A549 (cell line): ENCODE measurements around the gene CACNA1C. TPM values are rescaled to one million over a fixed set of nuclear protein-coding genes. Genes with fewer than 3 reads are reported as not detected.

Experiments used
- ATAC-seq, 2 experiments: fragments of 200-7000 bp in 1 of 2; fragments of >200 bp in 1 of 2; cut with Nextera tagmentation in 1 of 2; cut with Tn5 transposase in 1 of 2; 3 replicates each; pipeline versions ENCODE4 v1.8.0 to v1.9.1; 2018 to 2020; ENCODE audit warnings: mild to moderate bottlenecking in 1 of 2, moderate library complexity in 1 of 2
- CTCF ChIA-PET: fragments of 300-600 bp; sonication (Branson Sonifier 250); formaldehyde crosslinking; extraction: SDS; loops from one replicate; lab custom pipeline; 2021; ENCODE audit warnings: antibody characterized with exemption, inconsistent platforms; lab: Yijun Ruan, JAX
- POLR2A ChIA-PET: fragments of 350-600 bp; formaldehyde crosslinking; extraction: SDS; loops from one replicate; lab custom pipeline; 2021; ENCODE audit warnings: antibody characterized with exemption, inconsistent platforms; lab: Yijun Ruan, JAX
- DNase-seq, 2 experiments: peaks; one replicate each; pipeline versions ENCODE4 v3.0.0 to v3.0.0-alpha.2; 2011 to 2016; ENCODE audit warnings: low read depth in 1 of 2, low spot score in 1 of 2
- FAIRE-seq: peaks from 2 replicates; lab custom pipeline; 2011; peaks lifted over from hg19 to GRCh38; lab: Jason Lieb, UNC
- H3K27ac ChIP-seq, 2 experiments: fragments of >200 bp; sonication (Bioruptor Twin); formaldehyde crosslinking; 3 replicates each; pipeline ENCODE4 v1.5.1; 2016 to 2017
- H3K4me1 ChIP-seq: fragments of >200 bp; sonication (Bioruptor Twin); formaldehyde crosslinking; 3 replicates; pipeline ENCODE4 v1.6.1; 2016
- H3K4me2 ChIP-seq: fragments of >200 bp; sonication (Bioruptor Twin); formaldehyde crosslinking; 3 replicates; pipeline ENCODE4 v1.6.1; 2016
- H3K4me3 ChIP-seq: fragments of >200 bp; sonication (Bioruptor Twin); formaldehyde crosslinking; 3 replicates; pipeline ENCODE4 v1.5.1; 2016
- H3K9me3 ChIP-seq: fragments of >200 bp; sonication (Bioruptor Twin); formaldehyde crosslinking; 3 replicates; pipeline ENCODE4 v1.6.1; 2016
- ATOH8 ChIP-seq: fragments of 250-450 bp; sonication (Bioruptor Pico); IDR thresholded peaks from 2 replicates; pipeline ENCODE4 v1.5.0; 2020; ENCODE audit warnings: low read depth, mild to moderate bottlenecking, moderate library complexity
- CHD4 ChIP-seq: fragments of 200-600 bp; sonication (generic); IDR thresholded peaks from 2 replicates; pipeline ENCODE4 v1.6.1; 2016; ENCODE audit warnings: antibody characterized with exemption, mild to moderate bottlenecking, borderline replicate concordance
- CTCF ChIP-seq: fragments of >200 bp; sonication (Bioruptor Twin); formaldehyde crosslinking; IDR thresholded peaks from 3 replicates; pipeline ENCODE4 v1.5.1; 2016
- ESRRA ChIP-seq: fragments of 150-350 bp; IDR thresholded peaks from 2 replicates; pipeline ENCODE4 v1.6.1; 2014; ENCODE audit warnings: mild to moderate bottlenecking, low read length, borderline replicate concordance
- GATA3 ChIP-seq: IDR thresholded peaks from 2 replicates; pipeline ENCODE4 v1.6.1; 2012; ENCODE audit warnings: borderline replicate concordance
- HES2 ChIP-seq: fragments of >200 bp; sonication (Bioruptor Twin); formaldehyde crosslinking; IDR thresholded peaks from 2 replicates; pipeline ENCODE4 v1.6.1; 2016
- KDM1A ChIP-seq: fragments of 200-600 bp; sonication (generic); IDR thresholded peaks from 2 replicates; pipeline ENCODE4 v1.6.1; 2016; ENCODE audit warnings: low read depth, mild to moderate bottlenecking
- KDM5A ChIP-seq: fragments of 200-600 bp; sonication (generic); IDR thresholded peaks from 2 replicates; pipeline ENCODE4 v1.6.1; 2016; ENCODE audit warnings: antibody characterized with exemption, mild to moderate bottlenecking
- MAZ ChIP-seq: fragments of 150-350 bp; IDR thresholded peaks from 2 replicates; pipeline ENCODE4 v1.6.1; 2014; ENCODE audit warnings: antibody characterized with exemption, low read depth, low read length, borderline replicate concordance
- MYC ChIP-seq: IDR thresholded peaks from 2 replicates; pipeline ENCODE4 v1.6.1; 2012; ENCODE audit warnings: mild to moderate bottlenecking, inconsistent platforms, low read length, improper control_type of control experiment, borderline replicate concordance
- NR3C1 ChIP-seq: fragments of >200 bp; sonication (Bioruptor Twin); formaldehyde crosslinking; IDR thresholded peaks from 3 replicates; pipeline ENCODE4 v1.6.1; 2017
- PHF8 ChIP-seq: fragments of 200-600 bp; sonication (generic); IDR thresholded peaks from 2 replicates; pipeline ENCODE4 v1.6.1; 2016; ENCODE audit warnings: low read depth, mild to moderate bottlenecking, antibody characterized with exemption, moderate library complexity, borderline replicate concordance
- RARB ChIP-seq: fragments of 250-450 bp; sonication (Bioruptor Pico); IDR thresholded peaks from 2 replicates; pipeline ENCODE4 v1.8.0; 2021; ENCODE audit warnings: mild to moderate bottlenecking, moderate library complexity
- RCOR1 ChIP-seq: fragments of 150-350 bp; IDR thresholded peaks from 2 replicates; pipeline ENCODE4 v1.6.1; 2014; ENCODE audit warnings: antibody characterized with exemption, low read length, low read depth
- RNF2 ChIP-seq: fragments of 200-600 bp; sonication (generic); IDR thresholded peaks from 2 replicates; pipeline ENCODE4 v1.6.1; 2016; ENCODE audit warnings: low read depth, mild to moderate bottlenecking, antibody characterized with exemption, moderate library complexity, borderline replicate concordance
- SMC3 ChIP-seq: fragments of >200 bp; sonication (Bioruptor Twin); formaldehyde crosslinking; IDR thresholded peaks from 3 replicates; pipeline ENCODE4 v1.6.1; 2018; ENCODE audit warnings: inconsistent platforms
- TFCP2L1 ChIP-seq: fragments of 250-450 bp; sonication (Bioruptor Pico); IDR thresholded peaks from 2 replicates; pipeline ENCODE4 v1.5.0; 2021; ENCODE audit warnings: mild to moderate bottlenecking
- ZC3H11A ChIP-seq: fragments of 450-650 bp; IDR thresholded peaks from 2 replicates; pipeline ENCODE4 v1.6.1; 2014; ENCODE audit warnings: antibody characterized with exemption, mild to moderate bottlenecking
- WGBS: methylation state at CpG from one replicate; pipeline ENCODE4 v1.1.6; 2017; ENCODE audit errors: missing lambda C conversion rate; 5-methylcytosine and 5-hydroxymethylcytosine counted together
- polyA plus RNA-seq, 4 experiments: library from polyadenylated mRNA; depleted of rRNA in 3 of 4; stranded (reverse); fragments of >200 nt; fragmentation: RNase III in 1 of 4; extraction: RNeasy Plus Mini Kit Qiagen cat#74134 plus additional on column Dnase treatment in 1 of 4; gene quantifications; 2 replicates in 3 of 4; 3 replicates in 1 of 4; pipeline ENCODE4 v1.2.3, GENCODE V29; 2011 to 2017

Gene CACNA1C
- polyA plus RNA-seq, 2 of the 4 experiments (the other 2 are of a cell fraction): not detected

- TF ChIP-seq ESRRA: no peak
- no peak for TF ChIP-seq RCOR1
- TF ChIP-seq GATA3: no peak
- TF ChIP-seq ZC3H11A: no peak
- no peak for TF ChIP-seq PHF8
- TF ChIP-seq SMC3: no peak
- no peak for TF ChIP-seq KDM5A
Observed at GRCh38 chr12:2697057-2697800, 644.4 kb downstream of the CACNA1C start (continued).

- ATAC-seq (no peak), DNase-seq (no peak), FAIRE-seq (no peak)
- 0 out of 3 replicates have a peak, but pooled peaks cover 7% of the 10 kb centered on the region for H3K9me3 ChIP-seq
- no peak overlapping the region for H3K4me3 ChIP-seq
- no peaks in the 10 kb centered on the region for H3K4me1 ChIP-seq
- H3K27ac ChIP-seq: no peak overlapping the region
- POLR2A ChIA-PET: no interaction called here
- CTCF ChIA-PET: no interaction called here
- WGBS: 4% methylated on average over 1 of the region's 1 CpG
- TF ChIP-seq KDM1A (no peak), RARB (CRISPR knock-in tag) (no peak), CHD4 (no peak), HES2 (no peak)
- H3K4me2 ChIP-seq: no peak overlapping the region
Observed at GRCh38 chr12:2698566-2698965, 645.8 kb downstream of the CACNA1C start.

- Histone ChIP-seq H3K27ac (no peak overlapping the region), H3K4me3 (no peak overlapping the region), H3K4me2 (no peak overlapping the region), H3K4me1 (no peaks in the 10 kb centered on the region), H3K9me3 (peaks cover 5% of the 10 kb centered on the region; the same call in 2 of the 3 replicates)
- WGBS: 0% methylated on average over 1 of the region's 1 CpG
- POLR2A ChIA-PET: no interaction called here
- FAIRE-seq (no peak), ATAC-seq (no peak), DNase-seq (no peak)
- CTCF ChIA-PET: interaction anchor here (1.0 to 1.5 kb wide), 2 partner anchors 73 to 541 kb away, joined by 3 to 5 read pairs; no protein-coding TSS in a partner anchor
- TF ChIP-seq RNF2: no peak
Observed at GRCh38 chr12:2710701-2711100, 657.9 kb downstream of the CACNA1C start.

- 2% methylated on average over 2 of the region's 2 CpGs for WGBS
Observed at GRCh38 chr12:2719392-2719791, 666.6 kb downstream of the CACNA1C start.

More at GRCh38 chr12:2719392-2719791, 666.6 kb downstream of the CACNA1C start:
- TF ChIP-seq MYC (no peak), MAZ (no peak), NR3C1 (no peak), ATOH8 (CRISPR knock-in tag) (no peak), CTCF (no peak), TFCP2L1 (CRISPR knock-in tag) (no peak)
- H3K9me3 ChIP-seq: no peaks in the 10 kb centered on the region
- DNase-seq (no peak), FAIRE-seq (no peak), ATAC-seq (no peak)
- CTCF ChIA-PET: no interaction called here
- POLR2A ChIA-PET: no interaction called here
- no peak overlapping the region for H3K4me2 ChIP-seq
- H3K4me1 ChIP-seq: no peaks in the 10 kb centered on the region
- no peak overlapping the region for H3K4me3 ChIP-seq
- H3K27ac ChIP-seq: no peak overlapping the region
